ENCODE results near the gene ARVCF. TPM values are rescaled to one million over a fixed set of nuclear protein-coding genes. Genes with fewer than 3 reads are reported as not detected.

Gene ARVCF
- total and polyA plus RNA-seq, 8 donors, result 3.5 to 51.3 (median 13.6) TPM

DNA sequence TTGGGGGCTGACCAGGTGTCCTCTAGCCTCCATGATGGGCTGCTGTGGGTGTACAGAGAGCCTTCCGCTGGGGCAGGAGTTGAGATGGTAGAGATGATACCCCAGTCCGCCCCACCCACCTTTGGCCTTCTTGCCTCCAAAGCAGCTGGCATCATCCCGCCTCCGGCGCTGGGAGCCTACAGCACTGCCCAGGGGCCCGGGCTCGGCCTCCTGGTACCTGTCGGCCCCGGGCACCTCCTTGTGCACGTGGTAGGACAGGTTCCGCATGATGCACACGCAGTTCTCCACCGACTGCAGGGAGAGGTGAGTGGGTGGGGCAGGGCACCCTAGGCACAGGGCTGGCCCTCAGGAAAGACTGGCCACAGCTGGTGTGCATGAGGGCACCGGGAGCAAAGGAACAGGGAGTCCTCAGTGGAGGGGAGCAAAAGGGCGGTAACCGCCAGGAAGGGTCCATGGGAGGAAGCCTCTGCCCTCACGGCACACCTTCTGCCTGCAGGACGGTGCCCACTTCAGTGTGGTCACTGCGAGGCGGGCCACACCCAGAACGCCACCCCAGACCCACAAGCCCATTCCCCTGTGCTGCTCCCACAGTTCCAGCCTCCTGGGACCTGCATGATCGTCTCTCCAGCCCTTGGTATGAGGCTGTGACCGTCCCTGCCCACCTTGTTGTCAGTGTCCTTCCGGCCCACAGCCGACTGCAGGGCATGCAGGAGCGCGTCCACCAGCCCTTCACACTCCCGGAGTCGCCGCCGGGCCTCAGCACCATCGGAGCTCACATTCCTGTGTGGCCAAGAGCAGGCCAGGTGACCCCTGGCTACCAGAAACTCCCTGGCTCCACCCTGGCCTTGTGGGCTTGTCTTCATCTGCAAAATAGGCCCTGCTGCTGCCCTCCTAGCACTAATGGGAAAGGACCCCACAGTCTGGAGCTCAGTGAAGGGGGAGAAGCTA lies 39.1 kb downstream of the ARVCF start:
- 85 to 92% (median 87%) methylated on average over 28 to 32 of the region's 32 CpGs for WGBS, 5 donors
- intact Hi-C loops (cut with DNase I; ENCODE audit: low total_unique reads), result loop anchor here (5.0 kb wide), 1 partner anchor 35 kb away; no protein-coding TSS in a partner anchor
- Histone ChIP-seq H3K36me3 (peaks cover 14 to 64% (median 51%) of the 10 kb centered on the region in 4 donors), H3K27me3 (no peaks in the 10 kb centered on the region), H3K4me3 (no peak overlapping the region), H3K27ac (no peak overlapping the region), H3K9me3 (no peaks in the 10 kb centered on the region), H3K4me1 (peaks cover 0 to 15% (median 9%) of the 10 kb centered on the region in 4 donors)
- TF ChIP-seq EP300 (IDR thresholded peaks at IDR 0.05) (no peak), POLR2AphosphoS5 (IDR thresholded peaks at IDR 0.05) (no peak), POLR2A (IDR thresholded peaks at IDR 0.05) (no peak)
- TF ChIP-seq, protein P1, sequence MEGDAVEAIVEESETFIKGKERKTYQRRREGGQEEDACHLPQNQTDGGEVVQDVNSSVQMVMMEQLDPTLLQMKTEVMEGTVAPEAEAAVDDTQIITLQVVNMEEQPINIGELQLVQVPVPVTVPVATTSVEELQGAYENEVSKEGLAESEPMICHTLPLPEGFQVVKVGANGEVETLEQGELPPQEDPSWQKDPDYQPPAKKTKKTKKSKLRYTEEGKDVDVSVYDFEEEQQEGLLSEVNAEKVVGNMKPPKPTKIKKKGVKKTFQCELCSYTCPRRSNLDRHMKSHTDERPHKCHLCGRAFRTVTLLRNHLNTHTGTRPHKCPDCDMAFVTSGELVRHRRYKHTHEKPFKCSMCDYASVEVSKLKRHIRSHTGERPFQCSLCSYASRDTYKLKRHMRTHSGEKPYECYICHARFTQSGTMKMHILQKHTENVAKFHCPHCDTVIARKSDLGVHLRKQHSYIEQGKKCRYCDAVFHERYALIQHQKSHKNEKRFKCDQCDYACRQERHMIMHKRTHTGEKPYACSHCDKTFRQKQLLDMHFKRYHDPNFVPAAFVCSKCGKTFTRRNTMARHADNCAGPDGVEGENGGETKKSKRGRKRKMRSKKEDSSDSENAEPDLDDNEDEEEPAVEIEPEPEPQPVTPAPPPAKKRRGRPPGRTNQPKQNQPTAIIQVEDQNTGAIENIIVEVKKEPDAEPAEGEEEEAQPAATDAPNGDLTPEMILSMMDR (IDR thresholded peaks at IDR 0.05), result no peak
- DNase-seq, result no peak

DNA sequence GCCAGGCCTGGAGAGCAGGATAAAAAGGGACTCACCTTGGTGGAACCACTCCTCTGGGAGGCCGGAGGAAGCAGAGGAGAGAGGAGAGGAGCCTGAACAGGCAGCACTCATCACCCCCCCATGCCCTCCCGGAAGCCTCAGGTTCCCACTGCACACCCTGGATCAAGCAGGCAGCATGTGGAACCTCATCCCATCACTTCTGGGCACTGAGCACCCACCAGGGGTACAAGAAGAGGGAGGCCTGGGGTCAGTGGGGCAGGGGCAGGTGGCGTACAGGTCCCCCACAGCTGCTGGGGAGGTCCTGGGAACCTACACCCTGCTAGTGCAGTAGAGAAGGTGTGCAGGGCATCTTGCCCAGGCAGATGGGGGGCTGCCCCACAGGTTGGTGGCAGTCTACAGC lies 40.0 kb downstream of the ARVCF start:
- intact Hi-C loops (cut with DNase I; ENCODE audit: low total_unique reads), result loop anchor here (5.0 kb wide), 1 partner anchor 36 kb away; no protein-coding TSS in a partner anchor
- Histone ChIP-seq H3K4me3 (no peak overlapping the region), H3K27me3 (no peaks in the 10 kb centered on the region), H3K27ac (peak overlapping the region in 1 of 5 donors; percentile 18), H3K9me3 (no peaks in the 10 kb centered on the region), H3K4me1 (peaks cover 0 to 18% (median 9%) of the 10 kb centered on the region in 4 donors), H3K36me3 (peaks cover 14 to 70% (median 53%) of the 10 kb centered on the region in 4 donors)
- TF ChIP-seq, protein P1 (IDR thresholded peaks at IDR 0.05), result no peak
- TF ChIP-seq POLR2AphosphoS5 (IDR thresholded peaks at IDR 0.05), result no peak
- no peak for TF ChIP-seq EP300 (IDR thresholded peaks at IDR 0.05)
- no peak for TF ChIP-seq POLR2A (IDR thresholded peaks at IDR 0.05)
- WGBS, 5 donors, result 77 to 96% (median 87%) methylated on average over 2 to 3 of the region's 3 CpGs
- DNase-seq, result no peak

DNA sequence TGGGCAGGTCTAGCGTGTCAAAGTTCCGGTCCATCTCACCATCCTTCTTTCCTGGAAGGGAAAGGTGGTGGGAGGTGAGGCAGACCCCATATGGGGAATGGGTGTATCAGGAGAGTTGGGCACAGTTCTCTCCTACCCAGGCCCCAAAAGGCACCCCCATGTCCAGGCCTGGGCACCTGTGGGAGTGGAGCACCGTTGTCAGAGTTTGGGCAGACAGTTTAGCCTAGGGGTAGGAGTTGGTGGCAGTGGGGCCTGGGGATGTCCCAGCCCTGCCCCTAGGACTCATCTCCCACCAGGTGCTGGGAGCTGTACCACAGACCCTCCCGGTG lies 41.0 kb downstream of the ARVCF start:
- TF ChIP-seq POLR2A (IDR thresholded peaks at IDR 0.05) (no peak), EP300 (IDR thresholded peaks at IDR 0.05) (no peak), POLR2AphosphoS5 (IDR thresholded peaks at IDR 0.05) (no peak)
- TF ChIP-seq, protein P1 (IDR thresholded peaks at IDR 0.05), result no peak
- no peaks in the 10 kb centered on the region for H3K9me3 ChIP-seq
- H3K27me3 ChIP-seq, result no peaks in the 10 kb centered on the region
- WGBS, 5 donors, result 70 to 90% (median 86%) methylated on average over 3 to 4 of the region's 4 CpGs
- no peak overlapping the region for H3K4me3 ChIP-seq
- intact Hi-C loops (cut with DNase I; ENCODE audit: low total_unique reads), result loop anchor here (5.0 kb wide), 1 partner anchor 37 kb away; no protein-coding TSS in a partner anchor
- DNase-seq, result no peak
- H3K36me3 ChIP-seq, result peaks cover 8 to 68% (median 47%) of the 10 kb centered on the region in 4 donors
- peaks cover 5 to 28% (median 17%) of the 10 kb centered on the region in 4 donors for H3K4me1 ChIP-seq
- no peak overlapping the region for H3K27ac ChIP-seq

DNA sequence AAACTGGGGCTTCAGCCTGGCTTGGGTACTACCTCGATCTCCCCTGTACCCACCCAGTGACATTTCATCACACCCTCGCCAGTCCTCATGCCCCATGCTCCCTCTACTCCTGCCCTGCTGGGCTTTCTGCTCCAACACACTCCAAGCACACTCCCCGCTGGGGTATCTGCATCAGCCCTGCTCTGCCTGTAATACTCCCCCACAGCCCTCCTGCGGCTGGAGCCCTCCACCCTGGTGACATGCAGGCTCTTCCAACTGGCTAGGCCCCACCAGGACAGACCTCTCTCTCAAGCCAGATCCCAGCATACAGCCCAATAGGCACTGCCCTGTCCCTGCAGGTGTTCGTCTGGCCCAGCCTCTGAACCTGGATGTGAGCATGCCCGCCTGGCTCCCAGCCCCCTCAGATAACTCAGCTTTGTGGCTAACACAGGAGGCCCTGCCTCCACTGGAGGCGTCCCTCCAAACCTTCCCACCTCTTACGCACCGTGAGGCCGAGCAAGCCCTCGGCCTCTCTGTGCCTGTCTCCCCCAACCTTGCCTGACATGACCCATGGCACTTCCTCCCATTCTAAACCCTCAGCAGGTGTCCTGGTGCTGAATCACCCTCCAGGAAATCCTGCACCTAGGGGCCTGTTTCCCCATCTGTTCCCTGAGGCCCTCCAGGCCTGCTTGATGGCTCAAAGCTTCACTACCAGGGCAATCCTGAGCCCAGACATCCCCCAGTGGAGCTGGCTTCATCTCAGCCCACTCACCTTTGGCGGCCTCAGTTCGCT lies 41.5 kb downstream of the ARVCF start:
- TF ChIP-seq, protein P1 (IDR thresholded peaks at IDR 0.05), result no peak
- TF ChIP-seq POLR2A (IDR thresholded peaks at IDR 0.05) (no peak), POLR2AphosphoS5 (IDR thresholded peaks at IDR 0.05) (no peak), EP300 (IDR thresholded peaks at IDR 0.05) (no peak)
- peaks cover 6 to 33% (median 23%) of the 10 kb centered on the region in 4 donors for H3K4me1 ChIP-seq
- intact Hi-C loops (cut with DNase I; ENCODE audit: low total_unique reads), result loop anchor here (5.0 kb wide), 1 partner anchor 37 kb away; no protein-coding TSS in a partner anchor
- H3K36me3 ChIP-seq, result peaks cover 7 to 62% (median 44%) of the 10 kb centered on the region in 4 donors
- DNase-seq, result no peak
- H3K4me3 ChIP-seq, result no peak overlapping the region
- no peaks in the 10 kb centered on the region for H3K27me3 ChIP-seq
- no peaks in the 10 kb centered on the region for H3K9me3 ChIP-seq
- peak overlapping the region in 2 of 5 donors; percentile 30 to 38 for H3K27ac ChIP-seq
- 59 to 74% (median 64%) methylated on average over 8 to 13 of the region's 13 CpGs for WGBS, 5 donors
